Liver (tissue), 9 donors: Measurements from ENCODE around the gene SNAI3. TPM values are rescaled to one million over a fixed set of nuclear protein-coding genes. Genes with fewer than 3 reads are reported as not detected.

Experiments used
- DNase-seq: peaks from one replicate; pipeline ENCODE4 v3.0.0-alpha.2; 2017; ENCODE audit warnings: low spot score
- H3K27ac ChIP-seq, 2 donors: one replicate each; pipeline ENCODE4 v1.7.0; 2013; ENCODE audit warnings: inconsistent platforms in 2 of 2, low read length in 2 of 2, control low read depth in 1 of 2, low read depth in 1 of 2, mild to moderate bottlenecking in 1 of 2
- H3K27me3 ChIP-seq, 4 donors: one replicate each; pipeline versions ENCODE4 v1.6.1 to v1.7.0; 2013; ENCODE audit warnings: low read length in 3 of 4, inconsistent platforms in 1 of 4, mild to moderate bottlenecking in 1 of 4, moderate library complexity in 1 of 4; ENCODE audit not compliant: control insufficient read depth in 4 of 4, insufficient read depth in 4 of 4
- H3K36me3 ChIP-seq, 4 donors: one replicate each; pipeline versions ENCODE4 v1.6.1 to v1.7.0; 2013; ENCODE audit warnings: low read length in 3 of 4, mild to moderate bottlenecking in 3 of 4, low read depth in 1 of 4, moderate library complexity in 1 of 4; ENCODE audit not compliant: control insufficient read depth in 4 of 4, insufficient read depth in 3 of 4
- H3K4me1 ChIP-seq, 4 donors: one replicate each; pipeline versions ENCODE4 v1.6.1 to v1.7.0; 2013; ENCODE audit warnings: low read length in 3 of 4, mild to moderate bottlenecking in 3 of 4, moderate library complexity in 1 of 4; ENCODE audit not compliant: control insufficient read depth in 4 of 4, insufficient read depth in 4 of 4
- H3K4me3 ChIP-seq, 3 donors: one replicate each; pipeline versions ENCODE4 v1.6.1 to v1.7.0; 2013; ENCODE audit warnings: low read length in 3 of 3, control low read depth in 1 of 3, low read depth in 1 of 3, mild to moderate bottlenecking in 1 of 3
- H3K9ac ChIP-seq, 2 donors: one replicate each; pipeline ENCODE4 v1.7.0; 2013; ENCODE audit warnings: low read length in 2 of 2, mild to moderate bottlenecking in 2 of 2, moderate library complexity in 2 of 2, control low read depth in 1 of 2, low read depth in 1 of 2
- H3K9me3 ChIP-seq, 4 donors: one replicate each; pipeline versions ENCODE4 v1.6.1 to v1.7.0; 2013; ENCODE audit warnings: low read length in 3 of 4; ENCODE audit not compliant: control insufficient read depth in 4 of 4
- CTCF ChIP-seq: fragments of 150-350 bp; IDR thresholded peaks from 2 replicates; pipeline ENCODE4 v1.5.1; 2017; ENCODE audit warnings: improper control_type of control experiment, low read depth, low read length; ENCODE audit not compliant: missing input control
- EGR1 ChIP-seq, 2 donors: IDR thresholded peaks; 2 replicates each; pipeline ENCODE4 v1.6.1; 2016 to 2018; ENCODE audit warnings: antibody characterized with exemption in 2 of 2, low read depth in 2 of 2
- FOXA1 ChIP-seq: IDR thresholded peaks from 2 replicates; pipeline ENCODE4 v1.6.1; 2016; ENCODE audit warnings: antibody characterized with exemption
- FOXA2 ChIP-seq: IDR thresholded peaks from 2 replicates; pipeline ENCODE4 v1.6.1; 2016; ENCODE audit warnings: antibody characterized with exemption
- GABPA ChIP-seq, 2 donors: IDR thresholded peaks in 1 of 2; conservative IDR thresholded peaks in 1 of 2; 2 replicates each; pipeline ENCODE4 v1.6.1; 2016; ENCODE audit warnings: antibody characterized with exemption in 2 of 2, mild to moderate bottlenecking in 1 of 2, moderate library complexity in 1 of 2
- HNF4A ChIP-seq, 2 donors: conservative IDR thresholded peaks; 2 replicates each; pipeline ENCODE4 v1.6.1; 2016; ENCODE audit warnings: antibody characterized with exemption in 2 of 2, mild to moderate bottlenecking in 2 of 2
- JUND ChIP-seq, 2 donors: IDR thresholded peaks; 2 replicates each; pipeline ENCODE4 v1.6.1; 2016; ENCODE audit warnings: antibody characterized with exemption in 2 of 2
- MAX ChIP-seq: IDR thresholded peaks from 2 replicates; pipeline ENCODE4 v1.6.1; 2016; ENCODE audit warnings: antibody characterized with exemption
- RAD21 ChIP-seq, 2 donors: IDR thresholded peaks; 2 replicates each; pipeline ENCODE4 v1.6.1; 2016; ENCODE audit warnings: antibody characterized with exemption in 2 of 2, mild to moderate bottlenecking in 2 of 2
- RXRA ChIP-seq, 2 donors: IDR thresholded peaks; 2 replicates each; pipeline ENCODE4 v1.6.1; 2017 to 2018; ENCODE audit warnings: antibody characterized with exemption in 2 of 2, mild to moderate bottlenecking in 1 of 2
- SP1 ChIP-seq: IDR thresholded peaks from 2 replicates; pipeline ENCODE4 v1.6.1; 2018; ENCODE audit warnings: antibody characterized with exemption, mild to moderate bottlenecking
- TAF1 ChIP-seq: conservative IDR thresholded peaks from 2 replicates; pipeline ENCODE4 v1.6.1; 2016; ENCODE audit warnings: antibody characterized with exemption, mild to moderate bottlenecking
- YY1 ChIP-seq: IDR thresholded peaks from 2 replicates; pipeline ENCODE4 v1.6.1; 2016; ENCODE audit warnings: antibody characterized with exemption, mild to moderate bottlenecking
- WGBS: extraction: QIAGEN DNeasy Blood & Tissue Kit; methylation state at CpG from one replicate; pipeline ENCODE4 v1.1.7; 2013; 5-methylcytosine and 5-hydroxymethylcytosine counted together
- polyA plus RNA-seq, 2 donors: library from polyadenylated mRNA; stranded (reverse) in 1 of 2; unstranded in 1 of 2; fragments of 200-250 nt in 1 of 2; fragments of >200 nt in 1 of 2; fragmentation: Nextera tagmentation in 1 of 2; extraction: Ambion mirVana in 1 of 2; gene quantifications; one replicate each; pipeline versions ENCODE4 v1.2.1 to v1.2.3, GENCODE V29; 2013 to 2015
- total RNA-seq, 2 donors: library from RNA; depleted of rRNA; stranded (reverse); fragments of >200 nt; gene quantifications; one replicate each; pipeline ENCODE4 v1.2.3, GENCODE V29; 2014
- TF ChIP-seq, protein P1 (sequence below): IDR thresholded peaks from 2 replicates; pipeline ENCODE4 v1.6.1; 2016; ENCODE audit warnings: antibody characterized with exemption, mild to moderate bottlenecking
- TF ChIP-seq, protein P2 (sequence below): IDR thresholded peaks from 2 replicates; pipeline ENCODE4 v1.6.1; 2016; ENCODE audit warnings: antibody characterized with exemption
- donor health status: healthy.
- donor health status: healthy.
- donor health status: healthy.
- donor health status: healthy.
- donor health status: healthy.

Gene SNAI3
- total and polyA plus RNA-seq, 4 donors, result 0.05 to 0.48 (median 0.20) TPM

DNA sequence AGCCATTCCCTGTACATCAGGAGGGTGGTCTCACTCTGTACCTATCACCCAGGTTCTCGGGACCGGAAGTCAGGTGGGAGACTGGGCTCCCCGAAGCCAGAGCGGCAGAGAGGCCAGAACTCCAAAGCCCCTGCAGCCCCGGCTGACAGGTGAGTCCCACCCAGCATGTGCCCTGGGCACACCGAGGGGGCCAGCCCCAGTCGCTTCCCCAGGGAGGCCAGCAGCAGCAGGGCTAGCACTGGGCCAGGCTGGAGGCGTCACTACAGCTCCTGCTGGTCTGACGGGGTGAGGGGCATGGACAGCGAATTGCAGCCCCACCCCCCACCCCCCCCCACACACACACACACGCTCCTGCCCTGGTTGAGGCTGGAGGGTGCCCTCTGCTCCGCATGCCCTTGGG lies 55.9 kb downstream of the SNAI3 start (continued):
- TF ChIP-seq, protein P1, sequence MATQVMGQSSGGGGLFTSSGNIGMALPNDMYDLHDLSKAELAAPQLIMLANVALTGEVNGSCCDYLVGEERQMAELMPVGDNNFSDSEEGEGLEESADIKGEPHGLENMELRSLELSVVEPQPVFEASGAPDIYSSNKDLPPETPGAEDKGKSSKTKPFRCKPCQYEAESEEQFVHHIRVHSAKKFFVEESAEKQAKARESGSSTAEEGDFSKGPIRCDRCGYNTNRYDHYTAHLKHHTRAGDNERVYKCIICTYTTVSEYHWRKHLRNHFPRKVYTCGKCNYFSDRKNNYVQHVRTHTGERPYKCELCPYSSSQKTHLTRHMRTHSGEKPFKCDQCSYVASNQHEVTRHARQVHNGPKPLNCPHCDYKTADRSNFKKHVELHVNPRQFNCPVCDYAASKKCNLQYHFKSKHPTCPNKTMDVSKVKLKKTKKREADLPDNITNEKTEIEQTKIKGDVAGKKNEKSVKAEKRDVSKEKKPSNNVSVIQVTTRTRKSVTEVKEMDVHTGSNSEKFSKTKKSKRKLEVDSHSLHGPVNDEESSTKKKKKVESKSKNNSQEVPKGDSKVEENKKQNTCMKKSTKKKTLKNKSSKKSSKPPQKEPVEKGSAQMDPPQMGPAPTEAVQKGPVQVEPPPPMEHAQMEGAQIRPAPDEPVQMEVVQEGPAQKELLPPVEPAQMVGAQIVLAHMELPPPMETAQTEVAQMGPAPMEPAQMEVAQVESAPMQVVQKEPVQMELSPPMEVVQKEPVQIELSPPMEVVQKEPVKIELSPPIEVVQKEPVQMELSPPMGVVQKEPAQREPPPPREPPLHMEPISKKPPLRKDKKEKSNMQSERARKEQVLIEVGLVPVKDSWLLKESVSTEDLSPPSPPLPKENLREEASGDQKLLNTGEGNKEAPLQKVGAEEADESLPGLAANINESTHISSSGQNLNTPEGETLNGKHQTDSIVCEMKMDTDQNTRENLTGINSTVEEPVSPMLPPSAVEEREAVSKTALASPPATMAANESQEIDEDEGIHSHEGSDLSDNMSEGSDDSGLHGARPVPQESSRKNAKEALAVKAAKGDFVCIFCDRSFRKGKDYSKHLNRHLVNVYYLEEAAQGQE, result no peak
- TF ChIP-seq GABPA (IDR thresholded peaks at IDR 0.05 in 1 of 2, conservative IDR thresholded peaks at IDR 0.05 in 1 of 2) (no peak), RAD21 (IDR thresholded peaks at IDR 0.05) (no peak)

- no peak for DNase-seq
- Histone ChIP-seq H3K4me3 (no peak overlapping the region), H3K27ac (no peak overlapping the region), H3K36me3 (peaks cover 10 to 57% (median 14%) of the 10 kb centered on the region in 4 donors), H3K9ac (no peak overlapping the region), H3K4me1 (peaks cover 0 to 14% (median 4%) of the 10 kb centered on the region in 4 donors), H3K27me3 (no peaks in the 10 kb centered on the region), H3K9me3 (no peaks in the 10 kb centered on the region)
- TF ChIP-seq YY1, result no peak
- TF ChIP-seq RAD21 (IDR thresholded peaks at IDR 0.05), result no peak
- TF ChIP-seq FOXA1, result no peak
- no peak for TF ChIP-seq GABPA (IDR thresholded peaks at IDR 0.05 in 1 of 2, conservative IDR thresholded peaks at IDR 0.05 in 1 of 2)
- no peak for TF ChIP-seq RXRA (IDR thresholded peaks at IDR 0.05)
- no peak for TF ChIP-seq TAF1
- TF ChIP-seq EGR1 (IDR thresholded peaks at IDR 0.05; ENCODE audit: low read depth in 2 of 2), result no peak
- TF ChIP-seq, protein P1, result no peak
- no peak for TF ChIP-seq JUND (IDR thresholded peaks at IDR 0.05)
- no peak for TF ChIP-seq CTCF
- TF ChIP-seq SP1, result no peak
- no peak for TF ChIP-seq HNF4A (conservative IDR thresholded peaks at IDR 0.05)
- TF ChIP-seq MAX, result no peak
- no peak for TF ChIP-seq FOXA2
- TF ChIP-seq, protein P2, sequence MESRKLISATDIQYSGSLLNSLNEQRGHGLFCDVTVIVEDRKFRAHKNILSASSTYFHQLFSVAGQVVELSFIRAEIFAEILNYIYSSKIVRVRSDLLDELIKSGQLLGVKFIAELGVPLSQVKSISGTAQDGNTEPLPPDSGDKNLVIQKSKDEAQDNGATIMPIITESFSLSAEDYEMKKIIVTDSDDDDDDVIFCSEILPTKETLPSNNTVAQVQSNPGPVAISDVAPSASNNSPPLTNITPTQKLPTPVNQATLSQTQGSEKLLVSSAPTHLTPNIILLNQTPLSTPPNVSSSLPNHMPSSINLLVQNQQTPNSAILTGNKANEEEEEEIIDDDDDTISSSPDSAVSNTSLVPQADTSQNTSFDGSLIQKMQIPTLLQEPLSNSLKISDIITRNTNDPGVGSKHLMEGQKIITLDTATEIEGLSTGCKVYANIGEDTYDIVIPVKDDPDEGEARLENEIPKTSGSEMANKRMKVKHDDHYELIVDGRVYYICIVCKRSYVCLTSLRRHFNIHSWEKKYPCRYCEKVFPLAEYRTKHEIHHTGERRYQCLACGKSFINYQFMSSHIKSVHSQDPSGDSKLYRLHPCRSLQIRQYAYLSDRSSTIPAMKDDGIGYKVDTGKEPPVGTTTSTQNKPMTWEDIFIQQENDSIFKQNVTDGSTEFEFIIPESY, result no peak
- 88% methylated on average over 9 of the region's 9 CpGs for WGBS
Measured at GRCh38 chr16:88629835-88630234, 56.5 kb downstream of the SNAI3 start.
